Fibroblast of pulmonary artery (primary cell): ENCODE results near the gene CHRNA10.

Source experiments
- DNase-seq: peaks from one replicate; pipeline ENCODE4 v3.0.0-alpha.2; 2010; ENCODE audit warnings: low read depth
- H3K4me3 ChIP-seq: replicated peaks from 2 replicates; pipeline ENCODE4 v1.5.1; 2011; ENCODE audit warnings: low read depth, mild to moderate bottlenecking, control low read depth, low read length, moderate library complexity
- CTCF ChIP-seq: IDR thresholded peaks from 2 replicates; pipeline ENCODE4 v1.5.1; 2011; ENCODE audit warnings: mild to moderate bottlenecking, control low read depth, low read length, inconsistent platforms; ENCODE audit errors: missing control alignments

Gene CHRNA10

GRCh38 chr11:3616721-3617460 is 54.3 kb downstream of the CHRNA10 start:
- no peak overlapping the region for H3K4me3 ChIP-seq
- peak; percentile 11 for DNase-seq
- no peak for TF ChIP-seq CTCF

- no peak for TF ChIP-seq CTCF
- H3K4me3 ChIP-seq, result no peak overlapping the region
- no peak for DNase-seq
Measured at GRCh38 chr11:3615998-3616397, 55.2 kb downstream of the CHRNA10 start.
